A673 (cell line): Measurements from ENCODE around the gene CA4.

Experiments used
- EZH2 ChIP-seq: fragments of 200-600 bp; sonication (generic); IDR thresholded peaks from 2 replicates; pipeline ENCODE4 v1.6.1; 2017; ENCODE audit warnings: borderline replicate concordance, low read depth, mild to moderate bottlenecking, mixed read lengths, antibody characterized with exemption, low read length; ENCODE audit not compliant: poor library complexity, severe bottlenecking
- TF ChIP-seq, protein P1 (sequence below): fragments of 300-800, 200-600 bp; sonication (generic); conservative IDR thresholded peaks from 2 replicates; pipeline ENCODE4 v1.5.1; 2017; ENCODE audit warnings: low read depth, mild to moderate bottlenecking, antibody characterized with exemption, low read length, moderate library complexity, mixed read lengths

GRCh38 chr17:60106340-60107059 is 43.3 kb upstream of the CA4 start:
- TF ChIP-seq, protein P1, sequence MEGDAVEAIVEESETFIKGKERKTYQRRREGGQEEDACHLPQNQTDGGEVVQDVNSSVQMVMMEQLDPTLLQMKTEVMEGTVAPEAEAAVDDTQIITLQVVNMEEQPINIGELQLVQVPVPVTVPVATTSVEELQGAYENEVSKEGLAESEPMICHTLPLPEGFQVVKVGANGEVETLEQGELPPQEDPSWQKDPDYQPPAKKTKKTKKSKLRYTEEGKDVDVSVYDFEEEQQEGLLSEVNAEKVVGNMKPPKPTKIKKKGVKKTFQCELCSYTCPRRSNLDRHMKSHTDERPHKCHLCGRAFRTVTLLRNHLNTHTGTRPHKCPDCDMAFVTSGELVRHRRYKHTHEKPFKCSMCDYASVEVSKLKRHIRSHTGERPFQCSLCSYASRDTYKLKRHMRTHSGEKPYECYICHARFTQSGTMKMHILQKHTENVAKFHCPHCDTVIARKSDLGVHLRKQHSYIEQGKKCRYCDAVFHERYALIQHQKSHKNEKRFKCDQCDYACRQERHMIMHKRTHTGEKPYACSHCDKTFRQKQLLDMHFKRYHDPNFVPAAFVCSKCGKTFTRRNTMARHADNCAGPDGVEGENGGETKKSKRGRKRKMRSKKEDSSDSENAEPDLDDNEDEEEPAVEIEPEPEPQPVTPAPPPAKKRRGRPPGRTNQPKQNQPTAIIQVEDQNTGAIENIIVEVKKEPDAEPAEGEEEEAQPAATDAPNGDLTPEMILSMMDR = no peak
- TF ChIP-seq EZH2 = no peak
